Measurements from ENCODE around the gene RNF208.

The RNF208 gene

DNA sequence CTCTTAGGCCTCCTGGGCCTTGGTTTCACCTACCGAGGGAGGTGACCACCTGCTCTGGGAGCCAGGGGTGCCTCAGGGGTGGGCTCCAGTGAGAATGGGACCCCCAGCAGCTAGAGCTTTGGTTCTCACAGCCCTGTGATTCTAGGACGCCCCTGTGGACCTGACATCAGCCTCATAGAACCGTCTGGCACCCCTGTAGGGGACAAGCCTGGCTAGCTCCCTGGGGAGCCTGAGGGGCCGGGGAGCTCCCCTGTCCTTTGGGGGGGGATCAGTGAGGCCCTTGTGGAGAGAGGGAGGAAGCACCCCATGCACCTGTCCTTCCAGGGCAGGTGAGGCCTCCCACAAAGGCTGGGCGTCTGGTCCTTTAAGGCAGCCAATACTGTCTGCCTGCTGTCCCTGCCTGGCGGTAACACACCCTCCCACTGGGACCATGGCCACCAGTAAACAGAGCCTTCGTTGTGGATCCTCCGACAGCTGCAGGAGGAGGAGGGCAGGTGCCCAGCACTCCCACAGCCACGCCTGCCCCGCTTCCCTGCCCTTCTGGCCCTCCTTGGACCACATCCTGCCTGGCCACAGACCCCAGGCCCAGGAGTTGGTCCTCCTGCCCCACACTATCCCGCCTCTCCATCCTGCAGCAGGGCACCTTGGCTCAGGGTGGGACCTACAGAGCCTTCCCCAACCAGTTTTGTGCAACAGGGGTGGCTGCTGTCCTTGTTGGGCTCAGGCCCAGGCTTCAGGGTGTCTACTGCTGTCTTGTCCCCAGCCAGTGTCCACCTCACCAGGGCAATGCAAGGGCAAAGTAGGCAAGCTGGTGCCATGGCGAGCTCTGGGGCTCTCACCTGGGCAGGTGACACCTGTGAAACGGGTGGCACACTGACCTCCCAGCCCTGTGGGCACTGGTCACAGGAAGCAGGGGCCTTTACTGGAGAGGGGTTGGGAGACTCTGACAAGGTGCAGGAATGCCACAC is 16.0 kb upstream of the RNF208 start:
- DNase-seq, result no peak

DNA sequence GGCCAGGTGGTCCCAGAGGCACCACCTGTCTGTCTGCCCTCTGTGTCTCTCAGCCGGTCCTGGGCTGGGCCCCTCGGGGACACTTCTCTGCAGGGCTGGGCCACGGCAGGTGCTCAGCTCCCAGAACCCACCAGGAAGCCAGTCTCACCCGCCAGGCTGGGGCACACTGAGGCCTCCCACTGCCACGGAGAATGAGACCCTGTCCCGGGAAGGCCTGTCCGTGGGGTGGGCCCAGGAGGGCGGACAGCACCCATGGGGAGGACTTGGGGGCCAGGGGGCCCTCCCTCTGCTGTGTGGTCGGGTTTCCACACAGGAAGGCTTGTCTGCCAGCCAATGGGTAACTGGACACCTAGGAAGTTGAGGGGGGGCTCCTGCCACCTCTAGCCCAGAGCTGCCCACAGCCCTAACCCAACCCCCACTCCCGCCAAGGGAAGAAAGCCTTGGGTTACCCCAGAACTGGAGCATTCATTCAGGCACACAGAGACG is 14.9 kb upstream of the RNF208 start:
- no peak for DNase-seq

DNA sequence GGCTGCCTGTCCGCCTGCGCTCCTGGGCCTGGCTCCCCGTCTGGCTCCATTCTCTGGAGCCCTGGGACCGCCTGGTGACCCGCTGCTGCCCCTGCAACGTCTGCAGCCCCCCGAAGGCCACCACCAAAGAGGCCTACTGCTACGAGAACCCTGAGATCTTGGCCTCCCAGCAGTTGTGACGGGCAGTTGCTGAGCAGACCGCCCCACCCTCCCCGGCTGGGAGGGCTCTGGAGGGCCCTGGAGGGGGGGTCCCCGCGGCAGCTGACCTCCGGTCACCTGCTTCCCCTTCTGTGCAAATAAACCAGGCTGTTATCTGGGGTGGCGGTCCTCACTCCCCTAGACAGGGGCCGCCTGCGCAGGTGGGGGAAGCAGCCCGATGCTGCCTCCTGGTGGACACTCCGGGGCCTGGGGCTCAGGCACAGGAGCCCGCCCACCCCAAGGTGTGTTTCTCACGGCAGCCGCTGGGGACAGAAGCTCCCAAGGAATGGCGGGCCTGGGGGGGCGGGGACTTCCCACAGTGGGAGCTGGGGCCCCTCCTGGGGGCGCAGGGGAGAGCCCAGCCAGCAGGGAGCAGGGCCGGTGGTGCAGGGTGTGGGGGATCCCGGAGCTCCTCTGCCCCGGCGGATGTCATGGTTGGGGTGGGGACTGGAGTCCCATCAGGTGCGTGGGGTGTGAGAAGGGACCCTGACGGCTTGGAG is 14.3 kb upstream of the RNF208 start:
- peak; percentile 95 for DNase-seq

- no peak for DNase-seq
These were observed 13.6 kb upstream of the RNF208 start for GRCh38 chr9:137235424-137236237.

GRCh38 chr9:137234758-137235423 is 12.9 kb upstream of the RNF208 start:
- no peak for DNase-seq

GRCh38 chr9:137234055-137234697 is 12.1 kb upstream of the RNF208 start:
- DNase-seq, result no peak

- no peak for DNase-seq
These were observed 11.3 kb upstream of the RNF208 start for GRCh38 chr9:137233143-137233980.

DNA sequence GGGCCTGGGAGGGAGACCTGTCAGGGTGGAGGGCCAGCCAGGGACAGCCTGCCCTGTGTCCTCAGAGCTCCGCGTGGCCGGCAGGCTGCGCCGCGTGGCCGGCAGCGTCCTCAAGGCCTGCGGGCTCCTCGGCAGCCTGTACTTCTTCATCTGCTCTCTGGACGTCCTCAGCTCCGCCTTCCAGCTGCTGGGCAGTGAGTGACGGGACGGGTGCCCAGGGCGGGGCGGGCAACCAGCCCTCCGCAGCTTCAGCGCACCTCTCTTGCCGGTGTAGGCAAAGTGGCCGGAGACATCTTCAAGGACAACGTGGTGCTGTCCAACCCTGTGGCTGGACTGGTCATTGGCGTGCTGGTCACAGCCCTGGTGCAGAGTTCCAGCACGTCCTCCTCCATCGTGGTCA is 10.5 kb upstream of the RNF208 start:
- no peak for DNase-seq

DNA sequence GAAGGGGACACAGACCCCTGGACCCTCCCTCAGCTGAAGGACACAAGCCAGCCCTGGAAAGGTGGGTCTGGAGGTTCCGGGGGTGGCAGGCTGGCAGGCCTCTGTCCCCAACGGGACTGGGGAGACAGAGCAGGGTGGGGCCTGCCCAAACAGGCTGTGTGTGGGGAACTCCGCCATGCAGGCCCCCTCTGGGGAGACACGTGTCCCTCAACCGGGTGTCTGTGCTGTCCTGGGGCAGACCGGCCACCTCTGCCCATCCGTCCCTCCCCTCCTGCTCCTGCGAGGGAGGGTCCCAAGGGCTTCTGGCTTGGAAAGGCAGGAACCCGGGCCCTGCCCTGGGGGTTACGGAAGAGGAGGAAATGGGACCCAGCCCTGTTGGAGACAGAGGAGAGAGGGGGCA is 10.1 kb upstream of the RNF208 start:
- no peak for DNase-seq

DNA sequence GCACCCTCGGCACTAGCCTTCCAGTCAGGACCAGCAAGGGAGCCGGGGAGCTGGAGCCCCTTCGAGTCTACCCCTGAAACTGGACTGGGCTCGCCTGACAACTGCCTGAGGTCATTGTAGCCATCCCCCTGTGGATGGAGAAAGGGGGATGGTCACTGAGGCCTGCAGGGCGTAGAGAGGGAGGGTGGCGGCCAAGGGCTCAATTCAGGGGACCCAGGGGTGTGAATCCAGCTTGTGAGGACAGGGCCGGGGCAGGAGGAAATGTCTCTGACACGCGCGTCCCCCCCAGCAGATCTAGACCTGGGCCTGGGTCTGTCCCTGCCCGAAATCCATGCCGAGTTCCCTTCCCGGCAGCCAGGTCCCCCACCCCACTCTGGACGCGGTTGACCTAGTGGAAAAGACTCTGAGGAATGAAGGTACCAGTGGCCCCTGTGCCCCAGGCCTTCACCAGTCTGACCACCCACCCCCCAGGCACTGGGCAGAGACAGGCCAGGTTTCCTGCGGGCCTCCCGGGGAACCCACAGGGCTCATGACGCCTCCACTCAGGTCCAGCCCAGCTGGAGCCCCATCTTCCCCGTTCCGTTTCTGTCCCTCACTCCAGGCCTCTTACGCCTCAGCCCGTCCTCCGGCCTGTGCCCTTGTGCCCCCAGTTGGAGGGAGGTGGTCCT is 9.5 kb upstream of the RNF208 start:
- DNase-seq, result no peak

DNA sequence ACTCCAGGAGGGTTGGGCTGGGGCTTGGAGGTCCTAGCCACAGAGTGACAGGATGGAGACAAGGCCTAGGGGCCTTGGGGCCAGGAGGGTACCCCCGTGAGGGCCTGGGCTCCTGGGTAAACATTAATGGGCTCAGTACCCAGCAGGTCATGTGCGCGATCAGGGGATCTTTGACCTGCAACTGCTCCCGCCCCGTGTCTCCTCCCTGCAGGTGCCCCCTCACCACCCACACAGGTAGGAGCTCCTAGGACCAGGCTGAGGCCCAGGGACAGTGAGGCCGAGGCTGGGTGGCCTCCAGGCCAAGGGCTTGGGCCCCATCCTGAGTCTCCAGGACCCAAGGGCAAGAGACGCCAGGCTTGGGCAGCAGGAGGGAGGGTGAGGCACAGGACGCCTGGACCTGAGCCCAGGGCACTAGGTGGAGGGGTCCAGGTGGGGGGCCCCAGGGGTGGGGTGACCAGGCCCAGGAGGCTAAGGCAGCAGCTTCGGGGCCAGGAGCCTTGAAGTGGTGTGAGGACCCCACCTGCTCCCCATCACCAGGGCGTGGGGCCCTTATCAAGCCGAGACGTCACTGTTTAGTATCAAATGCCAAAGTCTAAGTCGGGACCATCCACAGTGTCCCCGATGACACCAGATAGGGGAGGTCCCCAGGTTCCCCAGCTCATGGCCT is 8.8 kb upstream of the RNF208 start, which contains the start of gene SLC34A3:
Gene SLC34A3 (plus strand): TSS at position 197 of the 667 bp plus-strand sequence. CDS start 802 bp downstream, outside the sequence.
- no peak for DNase-seq

DNA sequence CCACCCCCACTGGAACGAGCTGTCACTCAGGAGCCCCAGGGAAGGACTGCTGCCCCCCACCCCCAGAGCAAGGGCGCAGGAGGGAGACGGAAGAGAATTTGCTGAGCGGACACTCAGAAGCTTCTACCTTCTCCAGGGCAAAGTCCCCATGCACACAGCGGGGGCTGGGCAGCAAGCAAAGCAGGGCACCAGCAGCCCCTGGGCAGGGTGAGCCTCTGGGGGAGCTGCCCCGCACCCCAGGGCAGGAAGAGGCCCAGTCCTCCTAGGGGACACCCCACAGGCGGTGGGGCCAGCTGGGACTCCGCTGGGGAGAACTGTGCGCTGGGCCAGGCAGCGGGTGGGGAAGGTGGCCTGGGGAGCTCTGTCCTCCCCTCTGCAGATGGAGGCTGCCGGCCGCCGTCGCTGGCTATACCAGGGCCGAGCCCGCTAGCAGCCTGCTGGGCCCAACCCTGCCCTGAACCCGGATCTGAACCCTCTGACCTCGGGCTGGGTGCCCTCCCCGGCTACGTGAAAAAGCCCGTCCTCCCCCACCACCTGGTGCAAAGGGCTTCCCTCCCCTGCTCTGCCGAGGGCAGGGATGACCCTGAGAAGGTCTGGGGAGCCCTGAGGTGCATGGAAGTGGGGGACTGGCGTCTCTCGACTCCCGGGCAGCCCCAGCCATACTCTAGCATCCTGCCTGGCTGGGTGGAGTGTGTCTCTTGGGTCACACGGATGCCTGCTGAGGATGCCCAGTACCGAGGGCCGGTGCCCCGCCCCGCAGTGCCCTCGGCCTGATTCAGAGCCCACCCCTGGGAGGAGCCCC is 8.1 kb upstream of the RNF208 start:
- DNase-seq, result no peak

DNA sequence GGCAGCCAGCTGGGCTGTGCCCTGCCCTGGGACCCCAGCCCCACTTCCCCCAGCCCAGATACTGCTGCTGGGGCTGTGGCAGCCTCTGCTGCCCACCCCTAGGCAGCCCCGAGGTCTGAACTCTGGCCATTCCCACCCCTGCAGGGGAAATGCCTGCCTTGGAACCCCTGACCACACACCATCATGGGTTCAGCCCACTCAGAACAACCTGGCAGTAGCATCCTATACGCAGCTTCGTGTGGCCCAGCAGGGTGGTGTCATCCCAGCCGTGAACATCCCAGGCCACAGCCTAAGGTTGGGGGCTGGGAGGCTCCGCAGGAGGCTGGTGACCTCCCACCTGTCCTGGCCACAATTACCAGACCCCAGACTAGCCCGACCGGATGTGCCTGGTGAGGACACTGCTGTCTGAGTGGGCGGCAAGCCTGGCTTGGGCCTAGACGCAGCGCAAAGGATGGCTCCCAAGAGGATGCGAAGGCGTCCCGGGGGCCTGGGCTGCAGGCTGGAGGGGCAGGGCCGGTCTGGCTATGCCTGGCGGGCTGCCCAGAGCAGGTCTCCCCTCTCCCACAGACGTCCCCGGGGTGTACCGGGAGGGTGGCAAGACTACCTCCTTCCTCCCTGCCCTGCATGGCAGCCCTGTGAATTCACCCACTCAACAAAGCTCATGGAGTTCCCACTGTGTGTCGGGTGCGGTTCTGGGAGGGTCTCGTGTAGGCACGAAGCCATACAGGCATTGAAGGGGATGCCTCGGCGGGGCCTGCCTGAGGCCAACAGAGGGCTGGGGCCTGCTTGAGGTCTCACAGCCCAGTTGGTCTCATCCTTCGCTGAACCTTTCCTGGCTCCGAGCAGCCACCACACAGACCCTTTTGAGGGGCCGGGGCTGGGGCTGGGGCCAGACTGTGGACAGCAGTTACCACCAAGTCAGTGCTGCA is 7.2 kb upstream of the RNF208 start:
- DNase-seq, result no peak

- DNase-seq, result no peak
These were observed 6.5 kb upstream of the RNF208 start for GRCh38 chr9:137228506-137228967.

DNA sequence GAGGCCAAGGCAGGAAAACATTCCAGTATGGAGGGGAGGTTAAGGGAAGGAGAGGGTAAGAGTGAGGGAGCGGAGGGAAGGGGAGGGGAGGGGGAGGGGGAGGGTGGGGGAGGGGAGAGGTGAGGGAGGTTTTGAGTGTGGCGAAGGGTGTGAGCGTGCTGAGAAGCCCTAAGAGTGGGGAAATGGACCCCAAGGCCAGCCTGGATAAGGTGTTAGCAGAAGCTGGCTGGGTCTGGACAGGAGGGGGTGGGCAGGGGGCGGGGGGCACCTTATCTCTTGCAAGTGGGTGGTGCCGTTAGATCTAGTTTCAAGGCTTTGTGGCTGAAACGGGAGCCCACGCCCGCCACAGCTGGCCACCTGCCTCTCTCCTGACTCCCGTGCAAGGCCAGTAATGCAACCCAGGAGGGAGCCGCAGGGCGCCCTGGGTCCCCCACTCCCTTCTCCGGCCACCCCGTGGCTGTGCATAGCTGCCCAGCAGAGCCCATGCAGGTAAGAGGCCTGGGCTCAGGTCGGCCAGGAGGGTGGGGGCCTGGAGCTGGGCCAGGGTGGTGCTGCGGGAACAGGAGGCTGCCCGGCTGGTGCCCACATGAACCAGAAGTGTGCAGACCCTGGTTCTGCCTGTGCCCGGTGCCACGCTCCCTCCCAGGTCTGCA is 5.9 kb upstream of the RNF208 start:
- no peak for DNase-seq

DNA sequence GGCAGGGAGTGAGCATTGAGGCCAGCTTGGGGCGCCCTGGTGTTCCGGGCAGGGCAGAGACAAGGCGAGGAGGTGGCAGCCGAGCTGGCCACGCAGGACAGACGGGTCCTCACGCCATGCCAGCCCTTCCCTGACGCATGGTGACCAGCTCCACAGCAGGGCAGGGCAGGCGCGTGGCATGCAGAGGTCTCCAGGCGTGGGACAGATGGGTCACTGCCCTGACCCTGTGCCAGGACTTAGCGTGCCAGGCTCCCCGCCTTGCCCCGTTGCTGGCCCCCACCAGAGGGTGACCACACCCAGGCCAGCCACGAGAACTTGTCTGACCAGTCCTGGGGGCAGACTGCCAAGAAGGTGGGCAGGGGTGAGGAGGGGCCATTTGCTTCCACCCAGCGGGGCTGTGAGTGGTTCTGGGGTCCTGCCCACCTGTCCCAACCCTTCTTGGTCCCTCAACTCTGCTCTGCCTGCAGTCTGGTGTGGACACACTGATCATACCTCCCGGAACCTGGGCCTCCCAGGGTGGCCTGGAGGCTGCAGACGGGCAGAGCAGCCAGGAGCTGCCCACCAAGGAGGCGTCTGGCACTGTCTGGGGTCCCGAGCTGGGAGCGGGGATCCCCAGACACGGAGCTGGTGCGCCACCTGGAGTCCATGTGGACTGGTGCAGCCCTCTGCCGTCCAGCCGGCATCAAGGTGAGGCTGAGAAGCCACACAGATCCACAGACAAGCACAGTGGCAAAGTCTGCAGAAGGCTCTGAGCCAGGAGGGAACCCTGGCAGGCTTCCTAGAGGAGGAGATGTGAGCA is 5.2 kb upstream of the RNF208 start, which contains the start of gene RNF224:
Gene RNF224 (plus strand): TSS at position 449 of the 799 bp plus-strand sequence. CDS start 834 bp downstream, outside the sequence.
- peak; percentile 89 for DNase-seq

All from stimulated activated CD4-positive, alpha-beta T cell treated with anti-CD3 and anti-CD28 coated beads, Interleukin-15, amount 100 ng/mL, for 24 hours (primary cell).